Hepatocyte (in vitro differentiated cells): ENCODE data around the gene AMFR. TPM values are rescaled to one million over a fixed set of nuclear protein-coding genes. Genes with fewer than 3 reads are reported as not detected.

Source experiments
- DNase-seq: peaks from one replicate; pipeline ENCODE4 v3.0.0-alpha.2; 2016; ENCODE audit warnings: low spot score
- H2AFZ ChIP-seq: fragments of 200-600 bp; sonication (generic); 2 replicates; pipeline ENCODE4 v1.6.0; 2016; ENCODE audit warnings: antibody characterized with exemption, mild to moderate bottlenecking
- H3K27ac ChIP-seq: fragments of 200-600 bp; sonication (generic); 2 replicates; pipeline ENCODE4 v1.5.1; 2016; ENCODE audit warnings: mild to moderate bottlenecking
- H3K27me3 ChIP-seq: fragments of 200-600 bp; sonication (generic); 2 replicates; pipeline ENCODE4 v1.6.1; 2016
- H3K36me3 ChIP-seq: fragments of 200-600 bp; sonication (generic); replicated peaks from 2 replicates; pipeline ENCODE4 v1.5.1; 2016; ENCODE audit warnings: low read depth; ENCODE audit not compliant: insufficient read depth
- H3K4me1 ChIP-seq: fragments of 200-600 bp; sonication (generic); 2 replicates; pipeline ENCODE4 v1.5.1; 2016; ENCODE audit warnings: mild to moderate bottlenecking, moderate library complexity; ENCODE audit not compliant: insufficient read depth
- H3K4me2 ChIP-seq: fragments of 200-600 bp; sonication (generic); 2 replicates; pipeline ENCODE4 v1.6.0; 2016
- H3K4me3 ChIP-seq: fragments of 200-600 bp; sonication (generic); 2 replicates; pipeline ENCODE4 v1.5.1; 2016; ENCODE audit warnings: mild to moderate bottlenecking
- H3K79me2 ChIP-seq: fragments of 200-600 bp; sonication (generic); 2 replicates; pipeline ENCODE4 v1.6.0; 2017; ENCODE audit warnings: mild to moderate bottlenecking
- H3K9me2 ChIP-seq: fragments of 200-600 bp; sonication (generic); replicated peaks from 2 replicates; pipeline ENCODE4 v1.6.0; 2017; ENCODE audit warnings: mild to moderate bottlenecking; ENCODE audit not compliant: insufficient read depth
- H3K9me3 ChIP-seq: fragments of 200-600 bp; sonication (generic); 2 replicates; pipeline ENCODE4 v1.5.1; 2016; ENCODE audit warnings: low read depth, mild to moderate bottlenecking
- H4K20me1 ChIP-seq: fragments of 200-600 bp; sonication (generic); 2 replicates; pipeline ENCODE4 v1.6.0; 2016; ENCODE audit warnings: mild to moderate bottlenecking; ENCODE audit not compliant: insufficient read depth, poor library complexity, severe bottlenecking
- CTCF ChIP-seq: fragments of 200-600 bp; sonication (generic); IDR thresholded peaks from 2 replicates; pipeline ENCODE4 v1.5.1; 2016; ENCODE audit warnings: antibody characterized with exemption, mild to moderate bottlenecking; ENCODE audit not compliant: poor library complexity
- EZH2 ChIP-seq: fragments of 200-600 bp; sonication (generic); IDR thresholded peaks from 2 replicates; pipeline ENCODE4 v1.6.1; 2016; ENCODE audit warnings: antibody characterized with exemption, mild to moderate bottlenecking, borderline replicate concordance
- EZH2phosphoT487 ChIP-seq: fragments of 200-600 bp; sonication (generic); IDR thresholded peaks from one replicate; pipeline ENCODE4 v1.6.1; 2018; ENCODE audit warnings: antibody characterized with exemption, mild to moderate bottlenecking, low read depth, moderate library complexity; ENCODE audit not compliant: unreplicated experiment, severe bottlenecking
- WGBS: methylation state at CpG from one replicate; pipeline ENCODE4 v1.1.6; 2016; ENCODE audit warnings: low lambda C conversion rate; ENCODE audit errors: missing lambda C conversion rate; 5-methylcytosine and 5-hydroxymethylcytosine counted together
- polyA plus RNA-seq: library from polyadenylated mRNA; unstranded; fragments of >200 nt; fragmentation: Nextera tagmentation; extraction: Ambion mirVana; gene quantifications from 2 replicates; pipeline ENCODE4 v1.2.1, GENCODE V29; 2016
- total RNA-seq: library from RNA; depleted of rRNA; stranded (reverse); fragments of >200 nt; gene quantifications from 2 replicates; pipeline ENCODE4 v1.2.3, GENCODE V29; 2014

The AMFR gene
- 109 and 135 TPM in 2 replicates for total RNA-seq
- polyA plus RNA-seq = 56.2 and 67.2 TPM in 2 replicates

DNA sequence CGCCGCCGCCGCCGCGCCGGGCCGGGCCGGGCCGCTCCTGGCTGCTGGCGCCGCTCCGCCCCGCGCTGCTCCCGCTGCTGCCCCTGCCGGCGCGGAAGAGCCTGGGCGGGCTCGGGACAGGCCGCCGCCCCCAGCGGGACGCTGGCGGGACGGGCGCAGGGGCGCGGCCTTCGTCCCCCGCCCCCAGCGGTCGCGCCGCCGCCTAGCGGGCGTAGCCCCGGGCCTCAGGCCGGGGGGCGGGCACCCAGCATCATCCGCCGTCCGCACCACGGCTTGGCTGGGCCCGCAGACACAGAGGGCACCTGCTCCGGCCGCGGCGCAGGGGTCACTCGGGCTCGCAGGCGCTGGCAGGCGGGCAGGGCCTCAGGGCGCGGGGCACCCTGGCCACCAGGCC, at the start of gene AMFR:
Gene AMFR (minus strand): TSS at position 107 of the 394 bp plus-strand sequence. CDS start 218 bp downstream, outside the sequence.
- H3K4me2 ChIP-seq = peak within 1 kb of the TSS; percentile 89
- DNase-seq = peak; percentile 94
- TF ChIP-seq CTCF (no peak), EZH2 (no peak), EZH2phosphoT487 (no peak)
- H3K79me2 ChIP-seq = peaks cover 45% of the 10 kb centered on the region
- no peaks in the 10 kb centered on the region for H3K36me3 ChIP-seq
- 4% methylated on average over 19 of the region's 57 CpGs for WGBS
- H3K27ac ChIP-seq = peak within 1 kb of the TSS; percentile 93
- H4K20me1 ChIP-seq = peaks cover 35% of the 10 kb centered on the region
- H3K4me3 ChIP-seq = peak within 1 kb of the TSS; percentile 97
- peaks cover 18% of the 10 kb centered on the region for H3K4me1 ChIP-seq
- H3K9me2 ChIP-seq = no peaks in the 10 kb centered on the region
- H3K9me3 ChIP-seq = no peaks in the 10 kb centered on the region
- peak within 1 kb of the TSS; percentile 59 for H2AFZ ChIP-seq
- no peaks in the 10 kb centered on the region for H3K27me3 ChIP-seq

- no peaks in the 10 kb centered on the region for H3K36me3 ChIP-seq
- no peaks in the 10 kb centered on the region for H3K79me2 ChIP-seq
- no peaks in the 10 kb centered on the region for H3K9me3 ChIP-seq
- no peaks in the 10 kb centered on the region for H3K4me1 ChIP-seq
- H3K4me2 ChIP-seq = no peak overlapping the region
- H4K20me1 ChIP-seq = no peaks in the 10 kb centered on the region
- no peak for DNase-seq
- no peaks in the 10 kb centered on the region for H3K27me3 ChIP-seq
- no peak overlapping the region for H3K4me3 ChIP-seq
- no peaks in the 10 kb centered on the region for H3K9me2 ChIP-seq
- H3K27ac ChIP-seq = no peak overlapping the region
- no peak for TF ChIP-seq EZH2
- no peak overlapping the region for H2AFZ ChIP-seq
- 100% methylated on average over 1 of the region's 1 CpG for WGBS
These were observed 45.3 kb upstream of the AMFR start for GRCh38 chr16:56470666-56471065.

- TF ChIP-seq EZH2phosphoT487 (no peak), EZH2 (no peak), CTCF (no peak)
- Histone ChIP-seq H3K9me3 (no peaks in the 10 kb centered on the region), H3K27ac (no peak overlapping the region), H2AFZ (no peak overlapping the region), H3K4me2 (no peak overlapping the region), H3K36me3 (no peaks in the 10 kb centered on the region), H3K79me2 (no peaks in the 10 kb centered on the region), H3K9me2 (no peaks in the 10 kb centered on the region), H3K4me1 (no peaks in the 10 kb centered on the region), H4K20me1 (no peaks in the 10 kb centered on the region), H3K27me3 (no peaks in the 10 kb centered on the region), H3K4me3 (no peak overlapping the region)
- DNase-seq = no peak
- 91% methylated on average over 3 of the region's 3 CpGs for WGBS
These were observed 44.9 kb upstream of the AMFR start for GRCh38 chr16:56470232-56470631.

- TF ChIP-seq EZH2phosphoT487 (no peak), CTCF (no peak), EZH2 (no peak)
- Histone ChIP-seq H3K36me3 (no peaks in the 10 kb centered on the region), H3K79me2 (no peaks in the 10 kb centered on the region), H3K4me1 (no peaks in the 10 kb centered on the region), H3K4me2 (no peak overlapping the region), H3K4me3 (no peak overlapping the region), H4K20me1 (no peaks in the 10 kb centered on the region), H3K27me3 (no peaks in the 10 kb centered on the region), H3K9me2 (no peaks in the 10 kb centered on the region), H3K27ac (no peak overlapping the region), H3K9me3 (no peaks in the 10 kb centered on the region), H2AFZ (no peak overlapping the region)
- 82% methylated on average over 7 of the region's 7 CpGs for WGBS
- no peak for DNase-seq
These were observed 44.4 kb upstream of the AMFR start for GRCh38 chr16:56469748-56470147.
